OCI-LY1 (cell line): Measurements from ENCODE around the gene CNTN6.

ENCODE experiments used
- EZH2 ChIP-seq: fragments of 200-600 bp; sonication (generic), shearing (Covaris generic); IDR thresholded peaks from 2 replicates; pipeline ENCODE4 v1.8.0; 2017; ENCODE audit warnings: borderline replicate concordance, mixed run types, mild to moderate bottlenecking, antibody characterized with exemption, low read length, moderate library complexity, mixed read lengths
- TF ChIP-seq, protein P1 (sequence below): fragments of 200-600 bp; sonication (generic), shearing (Covaris generic); IDR thresholded peaks from 2 replicates; pipeline ENCODE4 v1.5.1; 2017; ENCODE audit warnings: mild to moderate bottlenecking, antibody characterized with exemption, low read length, moderate library complexity, mixed read lengths

DNA sequence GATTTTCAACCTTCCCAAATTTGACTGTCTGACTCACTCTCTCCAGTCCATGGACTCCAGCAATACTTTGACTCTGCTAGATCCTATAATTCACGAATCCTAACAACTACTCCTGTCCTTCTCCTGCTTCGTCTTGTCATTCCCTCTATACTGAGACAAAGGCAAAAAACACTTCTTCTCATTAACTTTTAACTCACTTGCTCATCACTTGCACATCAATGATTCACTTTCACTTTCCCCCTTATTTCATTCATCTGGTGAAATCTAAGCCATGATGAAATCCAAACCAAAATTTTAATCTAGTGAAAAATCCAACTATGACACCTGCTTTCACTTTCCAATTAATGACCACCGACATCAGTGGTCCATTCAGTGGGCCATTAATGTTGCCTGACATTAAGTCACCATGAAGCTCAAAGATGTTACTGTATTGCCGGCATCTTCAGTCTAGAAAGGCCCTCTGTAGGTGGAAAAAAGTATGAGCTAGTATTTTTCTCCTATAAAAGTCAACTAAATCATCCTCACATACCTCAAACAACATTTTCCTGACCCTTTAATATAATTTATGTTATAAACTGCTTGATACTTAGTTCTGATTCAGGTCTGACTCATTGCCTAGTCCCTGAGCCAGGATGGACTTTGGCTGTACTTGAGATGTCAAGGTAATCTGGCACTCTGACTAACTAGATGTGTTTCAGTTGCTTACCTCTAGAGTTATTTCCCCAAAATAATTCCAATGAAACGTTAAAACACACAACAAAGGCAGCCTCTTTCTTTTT is 158.6 kb downstream of the CNTN6 start:
- TF ChIP-seq, protein P1, sequence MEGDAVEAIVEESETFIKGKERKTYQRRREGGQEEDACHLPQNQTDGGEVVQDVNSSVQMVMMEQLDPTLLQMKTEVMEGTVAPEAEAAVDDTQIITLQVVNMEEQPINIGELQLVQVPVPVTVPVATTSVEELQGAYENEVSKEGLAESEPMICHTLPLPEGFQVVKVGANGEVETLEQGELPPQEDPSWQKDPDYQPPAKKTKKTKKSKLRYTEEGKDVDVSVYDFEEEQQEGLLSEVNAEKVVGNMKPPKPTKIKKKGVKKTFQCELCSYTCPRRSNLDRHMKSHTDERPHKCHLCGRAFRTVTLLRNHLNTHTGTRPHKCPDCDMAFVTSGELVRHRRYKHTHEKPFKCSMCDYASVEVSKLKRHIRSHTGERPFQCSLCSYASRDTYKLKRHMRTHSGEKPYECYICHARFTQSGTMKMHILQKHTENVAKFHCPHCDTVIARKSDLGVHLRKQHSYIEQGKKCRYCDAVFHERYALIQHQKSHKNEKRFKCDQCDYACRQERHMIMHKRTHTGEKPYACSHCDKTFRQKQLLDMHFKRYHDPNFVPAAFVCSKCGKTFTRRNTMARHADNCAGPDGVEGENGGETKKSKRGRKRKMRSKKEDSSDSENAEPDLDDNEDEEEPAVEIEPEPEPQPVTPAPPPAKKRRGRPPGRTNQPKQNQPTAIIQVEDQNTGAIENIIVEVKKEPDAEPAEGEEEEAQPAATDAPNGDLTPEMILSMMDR, result peak; percentile 19; the same call in 1 of the 2 replicates
- TF ChIP-seq EZH2, result no peak
